ENCODE measurements around the gene NBEA. TPM values are rescaled to one million over a fixed set of nuclear protein-coding genes. Genes with fewer than 3 reads are reported as not detected.

NBEA gene
- total RNA-seq, 1 experiment from 2014 or later: 0.54 TPM

- no peak overlapping the region for H3K27ac Mint-ChIP-seq (ENCODE audit: unreplicated experiment)
- ChIA-PET POLR2A (no interaction called here), CTCF (no interaction called here)
- BruUV-seq (replicated peaks): no TSS peak
- no peak for TF ChIP-seq CTCF (IDR thresholded peaks at IDR 0.05; ENCODE audit: insufficient read depth in 1 of 2, low read depth in 1 of 2, low read length in 1 of 2, severe bottlenecking in 1 of 2, unreplicated experiment in 1 of 2)
- no peaks in the 10 kb centered on the region for H3K36me3 Mint-ChIP-seq (ENCODE audit: insufficient read depth, unreplicated experiment)
- no peaks in the 10 kb centered on the region for H3K27me3 ChIP-seq (replicated peaks; ENCODE audit: control insufficient read depth, insufficient read depth, low read length)
- H3K4me1 Mint-ChIP-seq (ENCODE audit: low read depth, unreplicated experiment): peaks cover 4% of the 10 kb centered on the region
- no peaks in the 10 kb centered on the region for H3K4me1 ChIP-seq
- no peak overlapping the region for H3K4me3 Mint-ChIP-seq (ENCODE audit: unreplicated experiment)
- H3K9me3 ChIP-seq: no peaks in the 10 kb centered on the region
- H3K9me3 Mint-ChIP-seq (ENCODE audit: unreplicated experiment): no peaks in the 10 kb centered on the region
- no peaks in the 10 kb centered on the region for H3K27me3 Mint-ChIP-seq (ENCODE audit: insufficient read depth, unreplicated experiment)
- intact Hi-C loops (cut with micrococcal nuclease; ENCODE audit: unreplicated experiment): no loop called here
- DNase-seq: no peak
- H3K36me3 ChIP-seq (ENCODE audit: control insufficient read depth, insufficient read depth, low read length): no peaks in the 10 kb centered on the region
- H3K4me3 ChIP-seq (ENCODE audit: low read depth, low read length): no peak overlapping the region
Measured at GRCh38 chr13:35712907-35713761, 771.1 kb downstream of the NBEA start.

GRCh38 chr13:35714121-35714520, 772.1 kb downstream of the NBEA start:
- no peaks in the 10 kb centered on the region for H3K9me3 Mint-ChIP-seq (ENCODE audit: unreplicated experiment)
- H3K4me1 Mint-ChIP-seq (ENCODE audit: low read depth, unreplicated experiment): peaks cover 4% of the 10 kb centered on the region
- H3K9me3 ChIP-seq: no peaks in the 10 kb centered on the region
- H3K4me3 ChIP-seq (ENCODE audit: low read depth, low read length): no peak overlapping the region
- no peaks in the 10 kb centered on the region for H3K36me3 ChIP-seq (ENCODE audit: control insufficient read depth, insufficient read depth, low read length)
- intact Hi-C loops (cut with micrococcal nuclease; ENCODE audit: unreplicated experiment): no loop called here
- BruUV-seq (replicated peaks): no TSS peak
- DNase-seq: no peak
- H3K36me3 Mint-ChIP-seq (ENCODE audit: insufficient read depth, unreplicated experiment): no peaks in the 10 kb centered on the region
- H3K27ac Mint-ChIP-seq (ENCODE audit: unreplicated experiment): no peak overlapping the region
- TF ChIP-seq CTCF (IDR thresholded peaks at IDR 0.05; ENCODE audit: insufficient read depth in 1 of 2, low read depth in 1 of 2, low read length in 1 of 2, severe bottlenecking in 1 of 2, unreplicated experiment in 1 of 2): no peak
- H3K4me1 ChIP-seq: no peaks in the 10 kb centered on the region
- POLR2A ChIA-PET: no interaction called here
- H3K4me3 Mint-ChIP-seq (ENCODE audit: unreplicated experiment): no peak overlapping the region
- no peaks in the 10 kb centered on the region for H3K27me3 ChIP-seq (replicated peaks; ENCODE audit: control insufficient read depth, insufficient read depth, low read length)
- no peaks in the 10 kb centered on the region for H3K27me3 Mint-ChIP-seq (ENCODE audit: insufficient read depth, unreplicated experiment)
- CTCF ChIA-PET: no interaction called here

GRCh38 chr13:35714588-35715377, 772.7 kb downstream of the NBEA start:
- H3K36me3 Mint-ChIP-seq (ENCODE audit: insufficient read depth, unreplicated experiment): no peaks in the 10 kb centered on the region
- no peaks in the 10 kb centered on the region for H3K27me3 ChIP-seq (replicated peaks; ENCODE audit: control insufficient read depth, insufficient read depth, low read length)
- TF ChIP-seq CTCF (IDR thresholded peaks at IDR 0.05; ENCODE audit: insufficient read depth in 1 of 2, low read depth in 1 of 2, low read length in 1 of 2, severe bottlenecking in 1 of 2, unreplicated experiment in 1 of 2): no peak
- H3K9me3 Mint-ChIP-seq (ENCODE audit: unreplicated experiment): no peaks in the 10 kb centered on the region
- no peak overlapping the region for H3K4me3 ChIP-seq (ENCODE audit: low read depth, low read length)
- BruUV-seq (replicated peaks): no TSS peak
- intact Hi-C loops (cut with micrococcal nuclease; ENCODE audit: unreplicated experiment): no loop called here
- peaks cover 4% of the 10 kb centered on the region for H3K4me1 Mint-ChIP-seq (ENCODE audit: low read depth, unreplicated experiment)
- no peaks in the 10 kb centered on the region for H3K4me1 ChIP-seq
- no peaks in the 10 kb centered on the region for H3K27me3 Mint-ChIP-seq (ENCODE audit: insufficient read depth, unreplicated experiment)
- H3K4me3 Mint-ChIP-seq (ENCODE audit: unreplicated experiment): no peak overlapping the region
- POLR2A ChIA-PET: no interaction called here
- H3K27ac Mint-ChIP-seq (ENCODE audit: unreplicated experiment): no peak overlapping the region
- DNase-seq: no peak
- H3K9me3 ChIP-seq: no peaks in the 10 kb centered on the region
- CTCF ChIA-PET: no interaction called here
- H3K36me3 ChIP-seq (ENCODE audit: control insufficient read depth, insufficient read depth, low read length): no peaks in the 10 kb centered on the region
